ENCODE results near the gene TEF. TPM values are rescaled to one million over a fixed set of nuclear protein-coding genes. Genes with fewer than 3 reads are reported as not detected.

TEF gene
- total RNA-seq, 2 experiments from 2014 or later, result 1.7 to 1.9 TPM

Other genes starting within 250 kb of the TEF start
- 10 to 100 TPM; 19.4 to 22.3 TPM for gene L3MBTL2, start 176.6 kb upstream of the TEF start, total RNA-seq
- under 1 TPM in 1 of 2 experiments, not detected in 1; 0.17 TPM for gene CHADL, start 141.0 kb upstream of the TEF start, total RNA-seq
- 100 to 1,000 TPM; 173 to 174 TPM for gene RANGAP1, start 95.8 kb upstream of the TEF start, total RNA-seq
- 10 to 100 TPM; 30.0 to 30.3 TPM for gene ZC3H7B, start 80.4 kb upstream of the TEF start, total RNA-seq
- 10 to 100 TPM; 16.4 to 16.8 TPM for gene TOB2, start 64.9 kb downstream of the TEF start, total RNA-seq
- gene PHF5A, start 86.8 kb downstream of the TEF start, total RNA-seq, result 10 to 100 TPM; 67.5 to 69.0 TPM
- gene ACO2, start 87.2 kb downstream of the TEF start, total RNA-seq, result 100 to 1,000 TPM; 113 to 118 TPM
- 10 to 100 TPM; 14.8 to 17.6 TPM for gene POLR3H, start 162.5 kb downstream of the TEF start, total RNA-seq
- not detected for gene CSDC2, start 179.1 kb downstream of the TEF start, total RNA-seq
- gene PMM1, start 207.9 kb downstream of the TEF start, total RNA-seq, result 10 to 100 TPM; 35.3 to 35.6 TPM
- 10 to 100 TPM; 57.3 to 64.8 TPM for gene DESI1, start 239.1 kb downstream of the TEF start, total RNA-seq
- gene XRCC6, start 239.4 kb downstream of the TEF start, total RNA-seq, result 100 to 1,000 TPM; 424 to 436 TPM

All from activated naive CD4-positive, alpha-beta T cell treated with anti-CD3 and anti-CD28 coated beads for 36 hours (primary cell).